GM12878 (cell line): ENCODE results near the gene PKD1. TPM values are rescaled to one million over a fixed set of nuclear protein-coding genes. Genes with fewer than 3 reads are reported as not detected.
A peak's percentile ranks its signal among the peaks of the same experiment; 100 is the strongest.

Source experiments
- ATAC-seq: fragments of 200-7000 bp; cut with Tn5 transposase; 3 replicates; pipeline ENCODE4 v1.9.1; 2020; ENCODE audit warnings: mild to moderate bottlenecking, moderate library complexity
- BruUV-seq: library from RNA; stranded (reverse); fragments of 400-500 nt; replicated peaks from 2 replicates; lab custom pipeline; 2021; lab: Mats Ljungman, UMichigan
- CTCF ChIA-PET: fragments of 300-600 bp; sonication (Branson Sonifier 250); formaldehyde crosslinking; extraction: SDS; loops from one replicate; lab custom pipeline; 2021; ENCODE audit warnings: inconsistent platforms; lab: Yijun Ruan, JAX
- POLR2A ChIA-PET: fragments of 350-600 bp; formaldehyde crosslinking; extraction: SDS; loops from one replicate; lab custom pipeline; 2021; ENCODE audit warnings: inconsistent platforms; lab: Charles Lee
- RAD21 ChIA-PET: fragments of 300-600 bp; sonication (Branson Sonifier 250); formaldehyde crosslinking; loops from one replicate; lab custom pipeline; 2023; ENCODE audit warnings: antibody characterized with exemption; ENCODE audit not compliant: unreplicated experiment; lab: Charles Lee
- SMC1A ChIA-PET: fragments of 300-600 bp; sonication (Branson Sonifier 250); formaldehyde crosslinking; loops from one replicate; lab custom pipeline; 2023; ENCODE audit not compliant: unreplicated experiment, uncharacterized antibody; lab: Charles Lee
- DNase-seq: peaks from one replicate; pipeline ENCODE4 v3.0.0-alpha.2; 2011; ENCODE audit warnings: low read depth, low spot score
- FAIRE-seq: peaks from 3 replicates; lab custom pipeline; 2011; peaks lifted over from hg19 to GRCh38; lab: Jason Lieb, UNC
- H2AFZ ChIP-seq: 2 replicates; pipeline ENCODE4 v1.6.0; 2011; ENCODE audit warnings: low read depth, low read length, control low read depth; ENCODE audit not compliant: control insufficient read depth
- H3K27ac ChIP-seq: 2 replicates; pipeline ENCODE4 v1.5.1; 2011; ENCODE audit warnings: control low read depth; ENCODE audit not compliant: control insufficient read depth, insufficient read depth
- H3K27me3 ChIP-seq, 2 experiments: replicated peaks in 1 of 2; 2 replicates each; pipeline versions ENCODE4 v1.6.0 to v1.6.1; 2011; ENCODE audit warnings: low read length in 1 of 2; ENCODE audit not compliant: control insufficient read depth in 2 of 2, insufficient read depth in 2 of 2
- H3K36me3 ChIP-seq, 2 experiments: 2 replicates each; pipeline ENCODE4 v1.5.1; 2011; ENCODE audit warnings: low read length in 1 of 2; ENCODE audit not compliant: control insufficient read depth in 2 of 2, insufficient read depth in 2 of 2
- H3K4me1 ChIP-seq: 2 replicates; pipeline ENCODE4 v1.6.1; 2011; ENCODE audit warnings: mild to moderate bottlenecking, low read length, moderate library complexity, mixed read lengths; ENCODE audit not compliant: control insufficient read depth, insufficient read depth
- H3K4me2 ChIP-seq: 2 replicates; pipeline ENCODE4 v1.6.0; 2011; ENCODE audit warnings: control low read depth; ENCODE audit not compliant: control insufficient read depth, insufficient read depth
- H3K4me3 ChIP-seq: fragments of 200-600 bp; sonication (generic); 2 replicates; pipeline ENCODE4 v1.5.1; 2016
- H3K79me2 ChIP-seq: 2 replicates; pipeline ENCODE4 v1.6.0; 2011; ENCODE audit warnings: low read length; ENCODE audit not compliant: control insufficient read depth, insufficient read depth
- H3K9ac ChIP-seq: 2 replicates; pipeline ENCODE4 v1.8.0; 2011; ENCODE audit warnings: low read length, control low read depth, mixed read lengths; ENCODE audit not compliant: control insufficient read depth, insufficient read depth
- H3K9me3 ChIP-seq: replicated peaks from 3 replicates; pipeline ENCODE4 v1.5.1; 2011; ENCODE audit warnings: mild to moderate bottlenecking, low read length; ENCODE audit not compliant: control insufficient read depth, insufficient read depth
- H4K20me1 ChIP-seq: 2 replicates; pipeline ENCODE4 v1.6.0; 2011; ENCODE audit not compliant: control insufficient read depth, insufficient read depth
- NBN ChIP-seq: fragments of 450-650 bp; IDR thresholded peaks from 2 replicates; pipeline ENCODE4 v1.6.1; 2016
- NFYA ChIP-seq: IDR thresholded peaks from 2 replicates; pipeline ENCODE4 v1.6.1; 2011; ENCODE audit warnings: low read depth, mild to moderate bottlenecking, low read length, improper control_type of control experiment, borderline replicate concordance
- NRF1 ChIP-seq: conservative IDR thresholded peaks from 2 replicates; pipeline ENCODE4 v1.6.1; 2011; ENCODE audit warnings: mild to moderate bottlenecking, low read depth, low read length, improper control_type of control experiment
- PAX5 ChIP-seq: IDR thresholded peaks from 2 replicates; pipeline ENCODE4 v1.6.1; 2011; ENCODE audit warnings: low read depth, low read length, borderline replicate concordance
- POLR2A ChIP-seq: IDR thresholded peaks from 2 replicates; pipeline ENCODE4 v1.6.1; 2011; ENCODE audit warnings: low read depth, mild to moderate bottlenecking, low read length
- ZNF207 ChIP-seq: fragments of 450-650 bp; IDR thresholded peaks from 2 replicates; pipeline ENCODE4 v1.6.1; 2014; ENCODE audit warnings: antibody characterized with exemption, mild to moderate bottlenecking, borderline replicate concordance
- WGBS: methylation state at CpG from one replicate; pipeline ENCODE4 v1.1.6; 2016; ENCODE audit warnings: low lambda C conversion rate; ENCODE audit not compliant: insufficient replicate concordance, insufficient coverage; ENCODE audit errors: missing lambda C conversion rate; 5-methylcytosine and 5-hydroxymethylcytosine counted together
- in situ Hi-C: fragments of 300-500 bp; cut with MboI; formaldehyde crosslinking; loops from 9 replicates; pipeline ENCODE4 v1.14.3; 2018; ENCODE audit warnings: mixed read lengths
- intact Hi-C: fragments of 100-400 bp; cut with micrococcal nuclease; formaldehyde crosslinking; loops from one replicate; pipeline ENCODE4 v1.14.2; 2022; ENCODE audit not compliant: unreplicated experiment
- polyA plus RNA-seq, 11 experiments: library from polyadenylated mRNA; depleted of rRNA in 4 of 11; unstranded in 6 of 11; stranded (reverse) in 5 of 11; fragments of >200 nt; fragmentation: Nextera tagmentation in 4 of 11; fragmentation: Illumina TruSeq in 1 of 11; extraction: Ambion mirVana in 4 of 11; extraction: Trizol in 1 of 11; gene quantifications; 1 replicate in 1 of 11; 2 replicates in 10 of 11; pipeline versions ENCODE4 v1.2.1 to v1.2.3, GENCODE V29; 2011 to 2016; ENCODE audit warnings: inconsistent platforms in 2 of 11, missing spikeins in 2 of 11, low read depth in 1 of 11
- total RNA-seq, 4 experiments: library from RNA; depleted of rRNA in 3 of 4; stranded (reverse); fragments of >200 nt in 3 of 4; fragmentation: Illumina TruSeq in 1 of 4; extraction: Trizol in 1 of 4; gene quantifications; 2 replicates each; pipeline versions ENCODE4 v1.2.1 to v1.2.3, GENCODE V29; 2013 to 2021

The PKD1 gene
- total and polyA plus RNA-seq, 10 of the 15 experiments (the other 5 are each of a cell fraction or from before 2014, with no cell fraction given), result 0.11 to 62.0 (median 6.1) TPM

- no peak overlapping the region for H3K27ac ChIP-seq
- RAD21 ChIA-PET, result no interaction called here
- H3K4me3 ChIP-seq, result no peak overlapping the region
- POLR2A ChIA-PET, result no interaction called here
- TF ChIP-seq NRF1, result no peak
- TF ChIP-seq ZNF207, result no peak
- no peak for TF ChIP-seq PAX5
- no peak overlapping the region for H3K4me2 ChIP-seq
- H3K36me3 ChIP-seq, result peaks cover 0 to 2% of the 10 kb centered on the region in 2 experiments; a peak in 3 of 4 replicates
- BruUV-seq, result no TSS peak
- H3K4me1 ChIP-seq, result no peaks in the 10 kb centered on the region
- ATAC-seq (no peak), DNase-seq (no peak), FAIRE-seq (no peak)
- no peak overlapping the region for H3K9ac ChIP-seq
- in situ Hi-C loops (loop anchor here (10.0 kb wide), 1 partner anchor 65 kb away; the partner anchor contains the start of gene RAB26), intact Hi-C loops (no loop called here)
- H3K27me3 ChIP-seq, result no peaks in the 10 kb centered on the region
- H4K20me1 ChIP-seq, result no peaks in the 10 kb centered on the region
- CTCF ChIA-PET, result no interaction called here
- H3K9me3 ChIP-seq, result no peaks in the 10 kb centered on the region
- H2AFZ ChIP-seq, result no peak overlapping the region
- 89% methylated on average over 16 of the region's 16 CpGs for WGBS
- SMC1A ChIA-PET, result no interaction called here
- no peaks in the 10 kb centered on the region for H3K79me2 ChIP-seq
These were observed 55.7 kb downstream of the PKD1 start for GRCh38 chr16:2079991-2080390.

DNA sequence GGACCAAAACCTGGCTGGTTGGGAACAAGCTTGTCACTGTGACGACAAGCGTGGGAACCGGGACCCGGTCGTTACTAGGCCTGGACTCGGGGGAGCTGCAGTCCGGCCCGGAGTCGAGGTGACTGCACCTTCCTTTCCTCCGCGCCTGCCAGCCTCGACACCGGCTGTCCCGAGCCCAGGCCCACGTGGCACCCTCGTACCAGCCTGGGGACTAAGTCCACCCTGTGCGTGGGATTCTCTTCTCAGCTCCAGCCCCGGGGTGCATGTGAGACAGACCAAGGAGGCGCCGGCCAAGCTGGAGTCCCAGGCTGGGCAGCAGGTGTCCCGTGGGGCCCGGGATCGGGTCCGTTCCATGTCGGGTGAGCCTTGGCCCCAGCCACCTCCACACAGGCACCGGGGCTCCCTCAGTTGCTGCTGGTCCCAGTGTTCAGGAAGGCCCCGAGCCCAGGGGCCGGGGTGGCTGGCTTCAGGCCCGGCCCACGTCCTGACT is 56.3 kb downstream of the PKD1 start:
- H3K27me3 ChIP-seq, result no peaks in the 10 kb centered on the region
- H4K20me1 ChIP-seq, result no peaks in the 10 kb centered on the region
- ATAC-seq (no peak), FAIRE-seq (no peak)
- H3K9me3 ChIP-seq, result no peaks in the 10 kb centered on the region
- intact Hi-C loops, result no loop called here
- H3K4me1 ChIP-seq, result no peaks in the 10 kb centered on the region
- H3K36me3 ChIP-seq, result peaks cover 0 to 4% of the 10 kb centered on the region in 2 experiments; a peak in 3 of 4 replicates
- H3K4me2 ChIP-seq, result no peak overlapping the region
- H3K27ac ChIP-seq, result no peak overlapping the region
- WGBS, result 87% methylated on average over 23 of the region's 30 CpGs
- H2AFZ ChIP-seq, result no peak overlapping the region
- TF ChIP-seq NFYA (no peak), NBN (no peak), POLR2A (0 out of 2 replicates have a peak, but pooled peaks have one; percentile 0)
- TF ChIP-seq, all 136 proteins: peak for 1
- POLR2A ChIA-PET, result no interaction called here
- BruUV-seq, result no TSS peak
- Histone ChIP-seq H3K9ac (no peak overlapping the region), H3K4me3 (no peak overlapping the region), H3K79me2 (no peaks in the 10 kb centered on the region)
- CTCF ChIA-PET, result no interaction called here
- DNase-seq, result no peak
- SMC1A ChIA-PET, result no interaction called here
- in situ Hi-C loops, result no loop called here
- RAD21 ChIA-PET, result no interaction called here
